PC-3 (cell line): ENCODE data around the gene FZR1.

Experiments
- CTCF ChIP-seq: fragments of 300-600 bp; sonication (generic); conservative IDR thresholded peaks from 2 replicates; pipeline ENCODE4 v1.5.1; 2017; ENCODE audit warnings: antibody characterized with exemption, low read depth, mild to moderate bottlenecking, low read length
- EZH2phosphoT487 ChIP-seq: fragments of 300-600 bp; sonication (generic); IDR thresholded peaks from 2 replicates; pipeline ENCODE4 v1.6.1; 2018; ENCODE audit warnings: mild to moderate bottlenecking, antibody characterized with exemption, low read length, borderline replicate concordance

GRCh38 chr19:3493651-3494050 lies 12.5 kb upstream of the FZR1 start:
- TF ChIP-seq EZH2phosphoT487 = no peak
- no peak for TF ChIP-seq CTCF
